Measurements from ENCODE around the gene GLCE.
"Not testable (repeated sequence)": the region's sequence is repeated elsewhere in the genome, so short reads cannot be mapped to it uniquely, and the experiment has no call there.

Gene GLCE

DNA sequence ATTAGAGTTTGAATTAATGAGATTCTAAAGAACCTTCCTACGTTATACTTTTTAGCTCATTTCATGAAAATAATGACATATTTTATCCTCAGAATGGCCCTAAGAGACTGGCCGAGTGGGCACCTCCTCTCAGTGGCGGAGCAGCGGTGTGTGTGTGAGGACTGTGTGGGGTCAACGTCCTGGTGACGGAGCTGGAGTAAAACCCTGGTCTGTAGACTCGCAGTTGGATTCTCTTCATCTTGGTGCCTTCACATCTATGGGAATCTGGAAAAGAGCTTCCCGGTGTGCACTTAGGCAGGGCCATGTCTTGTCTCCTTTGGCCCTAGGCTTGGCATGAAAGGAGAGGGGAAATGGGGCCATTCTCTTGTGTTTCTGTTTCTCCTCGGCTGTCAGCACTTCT, 116.9 kb downstream of the GLCE start:
- DNase-seq = no peak

GRCh38 chr15:69279636-69280035, 119.2 kb downstream of the GLCE start:
- DNase-seq = no peak

DNA sequence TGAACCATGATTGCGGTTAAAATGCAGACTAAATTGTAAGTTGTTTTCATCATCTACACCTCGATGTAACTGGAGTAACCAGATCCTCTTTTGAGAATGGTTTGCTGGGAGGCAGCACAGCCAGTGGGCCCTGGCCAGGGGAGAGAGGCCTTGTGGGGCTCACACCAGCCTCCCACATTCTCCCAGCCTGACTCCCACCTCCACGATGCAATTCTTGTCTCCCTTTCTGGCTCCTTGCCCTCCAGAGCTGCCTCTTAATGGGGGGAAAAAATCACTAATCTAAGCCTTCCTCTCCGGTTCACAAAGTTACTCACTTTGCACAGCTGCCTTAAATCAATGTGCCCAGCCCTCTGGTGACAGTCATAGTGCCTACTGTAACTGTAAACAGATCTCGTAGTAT, 120.3 kb downstream of the GLCE start:
- DNase-seq = no peak

- DNase-seq = no peak
Measured at GRCh38 chr15:69282104-69282743, 121.8 kb downstream of the GLCE start.

- no peak for DNase-seq
Measured at GRCh38 chr15:69285834-69286233, 125.4 kb downstream of the GLCE start.

DNA sequence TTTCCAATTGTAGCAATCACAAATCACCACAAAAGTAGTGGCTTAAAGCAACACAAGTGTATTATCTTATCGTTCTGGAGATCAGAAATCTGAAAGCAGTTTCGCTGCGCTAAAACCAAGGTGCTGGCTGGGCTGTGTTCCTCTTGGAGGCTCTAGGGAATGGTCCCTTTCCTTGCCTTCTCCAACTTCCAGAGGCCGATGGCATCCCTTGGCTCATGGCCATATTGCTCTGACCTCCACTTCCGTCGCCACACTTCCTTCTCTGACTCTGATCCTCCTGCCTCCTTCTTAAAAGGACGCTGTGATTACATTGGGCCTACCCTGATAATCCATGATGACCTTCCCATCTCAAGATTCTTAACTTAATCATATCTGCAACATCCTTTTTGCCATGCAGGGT, 127.6 kb downstream of the GLCE start:
- no peak for DNase-seq

- DNase-seq = no peak
Measured at GRCh38 chr15:69288531-69289341, 128.3 kb downstream of the GLCE start.

DNA sequence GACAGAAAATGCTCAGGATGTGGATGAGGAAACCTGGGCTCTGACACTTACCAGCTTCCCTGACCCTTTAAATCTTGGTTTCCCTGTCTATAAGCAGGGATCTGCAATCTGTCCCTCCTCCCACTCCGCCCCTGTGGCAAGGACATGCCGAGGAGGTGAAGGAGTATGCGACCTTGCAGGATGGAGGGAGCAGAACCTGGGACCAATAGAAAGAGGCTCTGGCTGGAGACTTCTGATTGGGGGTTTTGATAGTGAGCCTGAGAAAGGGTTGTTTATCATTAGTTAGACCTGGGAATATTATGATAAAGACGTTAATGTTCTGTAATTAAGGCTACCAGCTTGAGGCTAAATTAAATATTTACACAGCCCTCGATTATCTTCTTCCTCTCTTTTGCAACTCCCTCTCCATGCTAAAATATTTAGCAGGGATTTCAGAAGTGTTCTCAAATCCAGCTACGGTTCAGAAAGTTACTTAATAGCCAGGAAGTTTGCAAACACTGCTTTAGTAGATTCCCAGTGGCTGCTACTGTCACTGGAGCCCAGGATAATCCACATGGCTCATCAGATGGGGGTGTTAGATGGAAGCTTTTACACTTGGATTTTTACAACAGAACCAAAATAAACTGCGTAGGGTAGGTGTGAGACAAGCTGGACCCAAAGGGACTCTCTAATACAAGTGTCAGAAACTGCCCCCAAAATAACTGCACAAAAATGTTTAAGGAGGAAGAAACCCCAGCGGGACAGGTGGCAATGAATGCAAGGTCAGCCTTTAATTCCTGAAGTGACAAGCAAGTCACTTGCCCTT, 129.1 kb downstream of the GLCE start:
- DNase-seq = no peak

GRCh38 chr15:69290346-69291164, 130.1 kb downstream of the GLCE start:
- no peak for DNase-seq

GRCh38 chr15:69291651-69292050, 131.2 kb downstream of the GLCE start:
- DNase-seq = not testable (repeated sequence)

DNA sequence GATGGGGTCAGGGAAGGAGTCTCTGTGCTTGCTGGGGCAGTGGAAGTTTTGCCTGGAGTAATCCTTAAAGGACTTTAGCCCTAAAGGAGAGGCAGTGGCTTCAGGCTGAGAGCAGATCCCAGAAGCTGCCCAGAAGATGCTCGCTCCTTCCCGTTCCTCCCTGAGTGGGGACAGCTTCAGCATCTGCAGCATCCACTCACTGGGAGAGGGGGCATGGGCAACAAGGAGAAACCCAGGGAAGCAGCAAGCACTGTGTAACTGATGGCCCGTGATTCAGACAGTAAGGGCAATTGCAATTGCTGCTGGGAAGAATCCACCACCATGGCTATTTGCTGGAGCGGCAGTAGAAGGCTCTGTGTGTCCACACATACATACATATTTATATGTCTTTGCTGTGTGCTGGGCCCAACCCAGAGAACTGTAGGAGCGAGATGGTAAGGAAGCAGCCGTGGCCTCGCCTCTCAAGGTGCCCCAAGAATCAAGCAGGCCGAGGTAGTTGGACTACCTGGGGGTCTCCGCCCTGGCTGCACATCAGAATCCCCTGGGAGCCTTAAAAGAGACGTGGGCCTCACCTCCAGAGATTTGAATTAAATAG, 132.5 kb downstream of the GLCE start:
- no peak for DNase-seq

GRCh38 chr15:69293741-69294615, 133.5 kb downstream of the GLCE start:
- DNase-seq = no peak

- DNase-seq = no peak
Measured at GRCh38 chr15:69296606-69297005, 136.2 kb downstream of the GLCE start.

GRCh38 chr15:69297642-69298353, 137.4 kb downstream of the GLCE start:
- DNase-seq = no peak

DNA sequence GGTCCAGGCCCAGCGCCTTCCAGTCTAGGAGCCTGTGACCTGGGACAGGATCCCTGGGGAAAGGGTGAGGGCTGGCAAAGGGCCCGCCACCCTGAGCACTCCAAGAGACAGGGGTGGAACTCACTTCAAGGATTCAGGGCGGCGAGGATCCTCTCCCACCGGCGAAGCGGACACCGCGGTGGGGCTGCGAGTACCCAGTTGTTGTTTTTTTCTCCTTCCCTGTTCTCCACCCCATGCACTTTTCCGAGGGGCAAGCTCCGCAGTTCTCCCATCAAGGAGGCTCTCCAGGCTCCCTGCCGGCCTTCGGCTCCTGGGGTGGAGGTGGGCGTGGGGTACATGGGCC, 137.9 kb downstream of the GLCE start:
- no peak for DNase-seq

- DNase-seq = no peak
Measured at GRCh38 chr15:69298697-69299441, 138.4 kb downstream of the GLCE start, which contains the start of gene PAQR5. PAQR5 (plus strand) TSS chr15:69298912; CDS start chr15:69360081, 61,169 bp downstream.

DNA sequence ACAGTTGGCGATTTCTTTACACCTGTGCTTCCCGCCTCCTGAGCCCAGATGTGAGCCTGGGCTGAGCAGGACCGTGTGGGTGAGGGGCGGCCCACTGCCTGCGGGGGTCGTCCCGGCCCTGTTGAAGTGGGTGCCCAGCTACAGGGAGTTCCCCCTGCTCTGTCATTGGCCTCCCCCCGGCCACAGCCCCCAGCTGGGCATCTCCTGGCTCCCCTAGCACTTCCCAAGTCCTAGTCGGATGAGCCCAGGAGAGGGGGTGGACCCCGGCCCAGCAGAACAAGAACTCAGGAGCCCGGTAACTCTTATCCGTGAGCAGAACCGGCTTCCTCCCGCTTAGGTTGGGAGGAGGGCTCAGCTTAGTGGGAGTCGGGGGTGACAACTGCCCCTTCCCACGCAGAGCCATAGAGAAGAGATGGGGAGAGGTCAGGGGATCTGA, 139.0 kb downstream of the GLCE start:
- no peak for DNase-seq

DNA sequence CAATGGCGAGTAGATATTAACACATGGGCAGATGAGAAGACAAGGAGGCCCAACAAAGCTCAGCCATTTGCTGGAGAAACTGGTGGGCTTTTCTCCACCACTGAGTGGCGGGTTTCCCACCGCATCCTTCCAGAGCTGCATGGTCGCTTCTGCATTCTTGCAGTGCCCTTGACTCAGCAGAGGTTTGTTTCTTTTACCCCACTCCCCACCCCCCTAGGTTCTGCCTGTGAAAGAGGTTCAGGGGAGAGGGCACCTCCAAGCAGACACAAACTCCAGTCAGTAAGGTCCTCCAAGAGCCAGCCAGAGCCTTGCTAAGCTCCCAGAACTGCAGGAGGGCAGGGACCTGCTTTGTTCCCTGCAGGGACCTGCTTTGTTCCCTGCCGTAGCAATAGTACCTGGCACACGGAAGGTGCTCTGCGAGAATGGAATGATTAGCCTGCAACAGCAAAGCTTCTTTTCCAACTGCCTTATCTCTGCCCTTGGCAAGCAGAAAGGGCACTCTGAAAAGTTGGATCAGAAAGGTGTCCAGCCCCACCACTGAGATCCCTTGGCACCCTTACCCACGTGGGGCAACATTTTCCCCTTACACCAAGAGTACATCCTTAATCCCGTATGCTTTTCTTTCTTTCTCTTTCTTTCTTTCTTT, 139.6 kb downstream of the GLCE start:
- DNase-seq = no peak

DNA sequence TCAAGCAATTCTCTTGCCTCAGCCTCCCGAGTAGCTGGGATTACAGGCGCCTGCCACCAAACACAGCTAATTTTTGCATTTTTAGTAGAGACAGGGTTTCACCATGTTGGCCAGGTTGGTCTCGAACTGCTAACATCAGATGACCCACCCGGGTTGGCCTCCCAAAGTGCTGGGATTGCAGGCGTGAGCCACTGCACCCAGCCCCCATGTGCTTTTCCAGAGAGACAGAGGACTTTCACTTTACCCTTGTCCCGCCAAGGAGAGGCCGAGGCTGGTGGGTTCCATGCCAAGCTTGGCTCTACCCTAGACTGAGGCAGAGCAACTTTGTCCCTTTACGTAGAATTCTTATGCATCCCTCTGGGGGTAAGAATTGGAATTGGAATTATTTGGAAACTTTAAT, 140.7 kb downstream of the GLCE start:
- not testable (repeated sequence) for DNase-seq

All from effector CD4-positive, alpha-beta T cell (primary cell).